GM23338 (cell line): ENCODE results near the gene NPAS3. TPM values are rescaled to one million over a fixed set of nuclear protein-coding genes. Genes with fewer than 3 reads are reported as not detected.

ENCODE experiments used
- ATAC-seq: fragments of 200-7000 bp; cut with Tn5 transposase; 3 replicates; pipeline ENCODE4 v1.9.1; 2020
- DNase-seq: peaks from one replicate; pipeline ENCODE4 v3.0.0-alpha.2; 2015; ENCODE audit warnings: low spot score
- H2AFZ ChIP-seq: fragments of 200-600 bp; sonication (generic); 2 replicates; pipeline ENCODE4 v1.8.0; 2016; ENCODE audit warnings: antibody characterized with exemption, mild to moderate bottlenecking, moderate library complexity
- H3F3A ChIP-seq: fragments of 200-600 bp; sonication (generic); replicated peaks from 2 replicates; pipeline ENCODE4 v1.8.0; 2017; ENCODE audit warnings: antibody characterized with exemption, mixed run types, low read depth
- H3K27ac ChIP-seq: fragments of 200-600 bp; sonication (generic); 2 replicates; pipeline ENCODE4 v1.6.1; 2016; ENCODE audit warnings: low read depth
- H3K27me3 ChIP-seq: fragments of 200-600 bp; sonication (generic); 2 replicates; pipeline ENCODE4 v1.8.0; 2016; ENCODE audit warnings: mild to moderate bottlenecking, mixed run types, moderate library complexity; ENCODE audit not compliant: insufficient read depth
- H3K36me3 ChIP-seq: fragments of 200-600 bp; sonication (generic); 2 replicates; pipeline ENCODE4 v1.8.0; 2016; ENCODE audit warnings: mild to moderate bottlenecking; ENCODE audit not compliant: insufficient read depth
- H3K4me1 ChIP-seq: fragments of 200-600 bp; sonication (generic); 2 replicates; pipeline ENCODE4 v1.8.0; 2016; ENCODE audit warnings: mild to moderate bottlenecking, moderate library complexity; ENCODE audit not compliant: insufficient read depth
- H3K4me2 ChIP-seq: fragments of 200-600 bp; sonication (generic); 2 replicates; pipeline ENCODE4 v1.7.1; 2017; ENCODE audit warnings: mixed run types
- H3K4me3 ChIP-seq: fragments of 200-600 bp; sonication (generic); 2 replicates; pipeline ENCODE4 v1.6.1; 2016; ENCODE audit warnings: mixed run types
- H3K79me2 ChIP-seq: fragments of 200-600 bp; sonication (generic); replicated peaks from 2 replicates; pipeline ENCODE4 v1.8.0; 2017; ENCODE audit warnings: mild to moderate bottlenecking; ENCODE audit not compliant: insufficient read depth
- H3K9me2 ChIP-seq: fragments of 200-600 bp; sonication (generic); 2 replicates; pipeline ENCODE4 v1.8.0; 2017; ENCODE audit not compliant: insufficient read depth
- H4K20me1 ChIP-seq: fragments of 200-600 bp; sonication (generic); replicated peaks from 2 replicates; pipeline ENCODE4 v1.8.0; 2017; ENCODE audit warnings: mild to moderate bottlenecking; ENCODE audit not compliant: insufficient read depth
- H3K27ac Mint-ChIP-seq: 2 replicates; pipeline ENCODE4 v1.8.0; 2020; ENCODE audit warnings: inconsistent platforms, mild to moderate bottlenecking, moderate library complexity, mixed read lengths
- H3K27me3 Mint-ChIP-seq: 3 replicates; pipeline ENCODE4 v1.8.0; 2022; ENCODE audit warnings: low read depth, mild to moderate bottlenecking, moderate library complexity, mixed read lengths, inconsistent platforms; ENCODE audit not compliant: insufficient read depth, poor library complexity
- H3K36me3 Mint-ChIP-seq: 3 replicates; pipeline ENCODE4 v1.8.0; 2021; ENCODE audit warnings: low read depth, mild to moderate bottlenecking, inconsistent platforms, moderate library complexity, mixed read lengths
- H3K4me1 Mint-ChIP-seq: 3 replicates; pipeline ENCODE4 v1.8.0; 2020; ENCODE audit warnings: mild to moderate bottlenecking, inconsistent platforms, mixed read lengths
- H3K4me3 Mint-ChIP-seq: 3 replicates; pipeline ENCODE4 v1.8.0; 2021; ENCODE audit warnings: moderate library complexity, mild to moderate bottlenecking, inconsistent platforms, mixed read lengths
- H3K9me3 Mint-ChIP-seq: 3 replicates; pipeline ENCODE4 v1.8.0; 2020; ENCODE audit warnings: moderate library complexity, mild to moderate bottlenecking, inconsistent platforms, mixed read lengths
- CREB1 ChIP-seq: fragments of 250-450 bp; sonication (Bioruptor Pico); IDR thresholded peaks from 2 replicates; pipeline ENCODE4 v1.5.0; 2020; ENCODE audit warnings: low read depth, mild to moderate bottlenecking, moderate library complexity
- ETS1 ChIP-seq: IDR thresholded peaks from 2 replicates; pipeline ENCODE4 v1.6.1; 2016; ENCODE audit warnings: antibody characterized with exemption
- EZH2 ChIP-seq: fragments of 200-600 bp; sonication (generic); IDR thresholded peaks from one replicate; pipeline ENCODE4 v1.8.0; 2017; ENCODE audit warnings: antibody characterized with exemption, mild to moderate bottlenecking, low read depth; ENCODE audit not compliant: unreplicated experiment
- EZH2phosphoT487 ChIP-seq: fragments of 200-600 bp; sonication (generic); IDR thresholded peaks from one replicate; pipeline ENCODE4 v1.8.1; 2018; ENCODE audit warnings: antibody characterized with exemption; ENCODE audit not compliant: unreplicated experiment
- JUNB ChIP-seq: IDR thresholded peaks from one replicate; pipeline ENCODE4 v1.6.1; 2016; ENCODE audit warnings: antibody characterized with exemption; ENCODE audit not compliant: unreplicated experiment
- NANOG ChIP-seq: IDR thresholded peaks from 2 replicates; pipeline ENCODE4 v1.6.1; 2016; ENCODE audit warnings: antibody characterized with exemption, borderline replicate concordance
- POLR2AphosphoS5 ChIP-seq: IDR thresholded peaks from 2 replicates; pipeline ENCODE4 v1.6.1; 2016; ENCODE audit warnings: antibody characterized with exemption, low read depth
- STAT1 ChIP-seq: IDR thresholded peaks from one replicate; pipeline ENCODE4 v1.6.1; 2016; ENCODE audit warnings: antibody characterized with exemption; ENCODE audit not compliant: unreplicated experiment
- ZNF331 ChIP-seq: fragments of 250-450 bp; sonication (Bioruptor Pico); IDR thresholded peaks from 2 replicates; pipeline ENCODE4 v1.5.0; 2020; ENCODE audit warnings: low read depth, mild to moderate bottlenecking, moderate library complexity
- polyA plus RNA-seq: library from polyadenylated mRNA; unstranded; fragments of >200 nt; fragmentation: Nextera tagmentation; extraction: Ambion mirVana; gene quantifications from 2 replicates; pipeline ENCODE4 v1.2.1, GENCODE V29; 2016
- total RNA-seq: library from RNA; depleted of rRNA; stranded (reverse); fragments of >200 nt; shearing (Covaris generic); gene quantifications from 2 replicates; pipeline ENCODE4 v1.2.3, GENCODE V29; 2014
- TF ChIP-seq, protein P1 (sequence below), 2 experiments: fragments of 200-600 bp in 1 of 2; sonication (generic) in 1 of 2; conservative IDR thresholded peaks; 2 replicates each; pipeline versions ENCODE4 v1.5.1 to v1.6.1; 2016 to 2017; ENCODE audit warnings: antibody characterized with exemption in 2 of 2, low read depth in 2 of 2, mild to moderate bottlenecking in 2 of 2, moderate library complexity in 1 of 2
- TF ChIP-seq, protein P2 (sequence below): IDR thresholded peaks from one replicate; pipeline ENCODE4 v1.6.1; 2018; ENCODE audit warnings: antibody characterized with exemption; ENCODE audit not compliant: unreplicated experiment

NPAS3 gene
- total and polyA plus RNA-seq, 2 experiments from 2014 or later, result 0.17 to 0.19 TPM

- TF ChIP-seq, protein P1, sequence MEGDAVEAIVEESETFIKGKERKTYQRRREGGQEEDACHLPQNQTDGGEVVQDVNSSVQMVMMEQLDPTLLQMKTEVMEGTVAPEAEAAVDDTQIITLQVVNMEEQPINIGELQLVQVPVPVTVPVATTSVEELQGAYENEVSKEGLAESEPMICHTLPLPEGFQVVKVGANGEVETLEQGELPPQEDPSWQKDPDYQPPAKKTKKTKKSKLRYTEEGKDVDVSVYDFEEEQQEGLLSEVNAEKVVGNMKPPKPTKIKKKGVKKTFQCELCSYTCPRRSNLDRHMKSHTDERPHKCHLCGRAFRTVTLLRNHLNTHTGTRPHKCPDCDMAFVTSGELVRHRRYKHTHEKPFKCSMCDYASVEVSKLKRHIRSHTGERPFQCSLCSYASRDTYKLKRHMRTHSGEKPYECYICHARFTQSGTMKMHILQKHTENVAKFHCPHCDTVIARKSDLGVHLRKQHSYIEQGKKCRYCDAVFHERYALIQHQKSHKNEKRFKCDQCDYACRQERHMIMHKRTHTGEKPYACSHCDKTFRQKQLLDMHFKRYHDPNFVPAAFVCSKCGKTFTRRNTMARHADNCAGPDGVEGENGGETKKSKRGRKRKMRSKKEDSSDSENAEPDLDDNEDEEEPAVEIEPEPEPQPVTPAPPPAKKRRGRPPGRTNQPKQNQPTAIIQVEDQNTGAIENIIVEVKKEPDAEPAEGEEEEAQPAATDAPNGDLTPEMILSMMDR (conservative IDR thresholded peaks at IDR 0.05; ENCODE audit: low read depth in 2 of 2), result no peak
- TF ChIP-seq NANOG, result no peak
- TF ChIP-seq CREB1 (CRISPR knock-in tag), result no peak
Measured at GRCh38 chr14:32908196-32909084, 30.2 kb upstream of the NPAS3 start (continued).

DNA sequence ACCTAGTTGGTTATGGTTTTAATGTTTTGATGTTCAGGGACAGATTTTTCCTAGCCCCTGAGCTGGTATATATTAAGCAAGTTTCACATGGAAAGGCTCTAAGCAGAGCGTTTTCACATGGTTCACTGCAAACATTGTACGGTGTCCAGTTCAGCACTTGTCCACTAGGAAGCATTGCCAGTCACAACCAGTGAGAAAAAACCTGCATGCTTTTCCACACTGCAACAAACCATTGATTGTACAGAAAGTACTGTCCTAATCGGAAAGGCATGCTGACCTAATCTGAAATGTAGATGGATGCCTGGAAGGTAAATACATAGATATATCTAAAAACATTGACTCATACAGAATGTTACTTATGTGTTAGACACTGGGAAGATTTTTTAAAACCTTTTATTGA, 25.0 kb upstream of the NPAS3 start:
- Mint-ChIP-seq H3K4me1 (no peaks in the 10 kb centered on the region; the same call in 2 of the 3 replicates), H3K4me3 (no peak overlapping the region), H3K27me3 (no peaks in the 10 kb centered on the region), H3K9me3 (peaks cover 3% of the 10 kb centered on the region; the same call in 2 of the 3 replicates), H3K27ac (no peak overlapping the region), H3K36me3 (peaks cover 2% of the 10 kb centered on the region; the same call in 1 of the 3 replicates)
- Histone ChIP-seq H3K4me3 (no peak overlapping the region), H3K36me3 (no peaks in the 10 kb centered on the region), H3K9me2 (peaks cover 9% of the 10 kb centered on the region; the same call in 1 of the 2 replicates), H3K79me2 (no peaks in the 10 kb centered on the region), H3K27ac (no peak overlapping the region), H3F3A (no peaks in the 10 kb centered on the region), H4K20me1 (no peaks in the 10 kb centered on the region), H2AFZ (no peak overlapping the region), H3K4me1 (no peaks in the 10 kb centered on the region), H3K4me2 (no peak overlapping the region), H3K27me3 (no peaks in the 10 kb centered on the region)
- DNase-seq (no peak), ATAC-seq (no peak)
- TF ChIP-seq POLR2AphosphoS5 (no peak), STAT1 (no peak), ZNF331 (CRISPR knock-in tag) (no peak), JUNB (no peak), EZH2 (no peak), ETS1 (no peak), EZH2phosphoT487 (no peak)
- TF ChIP-seq, protein P2, sequence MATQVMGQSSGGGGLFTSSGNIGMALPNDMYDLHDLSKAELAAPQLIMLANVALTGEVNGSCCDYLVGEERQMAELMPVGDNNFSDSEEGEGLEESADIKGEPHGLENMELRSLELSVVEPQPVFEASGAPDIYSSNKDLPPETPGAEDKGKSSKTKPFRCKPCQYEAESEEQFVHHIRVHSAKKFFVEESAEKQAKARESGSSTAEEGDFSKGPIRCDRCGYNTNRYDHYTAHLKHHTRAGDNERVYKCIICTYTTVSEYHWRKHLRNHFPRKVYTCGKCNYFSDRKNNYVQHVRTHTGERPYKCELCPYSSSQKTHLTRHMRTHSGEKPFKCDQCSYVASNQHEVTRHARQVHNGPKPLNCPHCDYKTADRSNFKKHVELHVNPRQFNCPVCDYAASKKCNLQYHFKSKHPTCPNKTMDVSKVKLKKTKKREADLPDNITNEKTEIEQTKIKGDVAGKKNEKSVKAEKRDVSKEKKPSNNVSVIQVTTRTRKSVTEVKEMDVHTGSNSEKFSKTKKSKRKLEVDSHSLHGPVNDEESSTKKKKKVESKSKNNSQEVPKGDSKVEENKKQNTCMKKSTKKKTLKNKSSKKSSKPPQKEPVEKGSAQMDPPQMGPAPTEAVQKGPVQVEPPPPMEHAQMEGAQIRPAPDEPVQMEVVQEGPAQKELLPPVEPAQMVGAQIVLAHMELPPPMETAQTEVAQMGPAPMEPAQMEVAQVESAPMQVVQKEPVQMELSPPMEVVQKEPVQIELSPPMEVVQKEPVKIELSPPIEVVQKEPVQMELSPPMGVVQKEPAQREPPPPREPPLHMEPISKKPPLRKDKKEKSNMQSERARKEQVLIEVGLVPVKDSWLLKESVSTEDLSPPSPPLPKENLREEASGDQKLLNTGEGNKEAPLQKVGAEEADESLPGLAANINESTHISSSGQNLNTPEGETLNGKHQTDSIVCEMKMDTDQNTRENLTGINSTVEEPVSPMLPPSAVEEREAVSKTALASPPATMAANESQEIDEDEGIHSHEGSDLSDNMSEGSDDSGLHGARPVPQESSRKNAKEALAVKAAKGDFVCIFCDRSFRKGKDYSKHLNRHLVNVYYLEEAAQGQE, result no peak
- TF ChIP-seq, protein P1 (conservative IDR thresholded peaks at IDR 0.05; ENCODE audit: low read depth in 2 of 2), result no peak
